ENCODE results near the gene TRAF4. TPM values are rescaled to one million over a fixed set of nuclear protein-coding genes. Genes with fewer than 3 reads are reported as not detected.
"Not testable (repeated sequence)": the region's sequence is repeated elsewhere in the genome, so short reads cannot be mapped to it uniquely, and the experiment has no call there.

TRAF4 gene
- total RNA-seq, 4 donors from 2014 or later, result 18.4 to 42.8 (median 30.0) TPM

- Histone ChIP-seq H3K4me1 (peaks cover 0 to 74% (median 44%) of the 10 kb centered on the region in 4 donors), H3K36me3 (peaks cover 11 to 51% (median 11%) of the 10 kb centered on the region in 3 donors), H3K27ac (peak overlapping the region; percentile 83 to 99 (median 96)), H3K9me3 (no peaks in the 10 kb centered on the region), H3K27me3 (no peaks in the 10 kb centered on the region), H3K4me3 (peak overlapping the region; percentile 58 to 88 (median 72))
- DNase-seq (ENCODE audit: low spot score in 2 of 2), result no peak
- 24 to 32% methylated on average over 18 of the region's 18 CpGs for WGBS, 2 donors
- no peak for TF ChIP-seq EP300 (IDR thresholded peaks at IDR 0.05)
- no peak for TF ChIP-seq POLR2A (IDR thresholded peaks at IDR 0.05)
- TF ChIP-seq CTCF (IDR thresholded peaks at IDR 0.05), result no peak
Observed at GRCh38 chr17:28718333-28719020, 25.3 kb upstream of the TRAF4 start.

GRCh38 chr17:28719021-28719433 lies 24.8 kb upstream of the TRAF4 start:
- 29 to 33% methylated on average over 18 of the region's 18 CpGs for WGBS, 2 donors
- Histone ChIP-seq H3K27ac (peak overlapping the region; percentile 83 to 99 (median 96)), H3K9me3 (no peaks in the 10 kb centered on the region), H3K36me3 (peaks cover 11 to 51% (median 17%) of the 10 kb centered on the region in 3 donors), H3K27me3 (no peaks in the 10 kb centered on the region), H3K4me1 (peaks cover 0 to 75% (median 44%) of the 10 kb centered on the region in 4 donors), H3K4me3 (peak overlapping the region; percentile 76 to 87 (median 82))
- TF ChIP-seq EP300 (IDR thresholded peaks at IDR 0.05) (no peak), POLR2A (IDR thresholded peaks at IDR 0.05) (peak in 1 of 2 donors; percentile 7), CTCF (IDR thresholded peaks at IDR 0.05) (peak in 1 of 5 experiments; percentile 4)
- peak in 1 of 2 donors; percentile 21 for DNase-seq (ENCODE audit: low spot score in 2 of 2)

- peak overlapping the region; percentile 83 to 99 (median 96) for H3K27ac ChIP-seq
- TF ChIP-seq EP300 (IDR thresholded peaks at IDR 0.05) (no peak), POLR2A (IDR thresholded peaks at IDR 0.05) (no peak), CTCF (IDR thresholded peaks at IDR 0.05) (no peak)
- DNase-seq (ENCODE audit: low spot score in 2 of 2), result no peak
- H3K9me3 ChIP-seq, result no peaks in the 10 kb centered on the region
- WGBS, 2 donors, result 2 to 5% methylated on average over 30 of the region's 30 CpGs
- H3K4me3 ChIP-seq, result peak overlapping the region; percentile 76 to 87 (median 82)
- H3K36me3 ChIP-seq, result peaks cover 6 to 46% (median 19%) of the 10 kb centered on the region in 3 donors
- H3K4me1 ChIP-seq, result peaks cover 0 to 83% (median 49%) of the 10 kb centered on the region in 4 donors
- H3K27me3 ChIP-seq, result no peaks in the 10 kb centered on the region
Observed at GRCh38 chr17:28720247-28720996, 23.4 kb upstream of the TRAF4 start.

GRCh38 chr17:28720997-28721329 lies 22.8 kb upstream of the TRAF4 start:
- DNase-seq (ENCODE audit: low spot score in 2 of 2); H3K9me3 ChIP-seq; H3K27me3 ChIP-seq: not testable (repeated sequence)
- peaks cover 6 to 41% (median 19%) of the 10 kb centered on the region in 3 donors for H3K36me3 ChIP-seq
- peak overlapping the region in 3 of 4 donors; percentile 92 to 99 (median 99) for H3K27ac ChIP-seq
- 30 to 32% methylated on average over 19 of the region's 19 CpGs for WGBS, 2 donors
- H3K4me3 ChIP-seq, result peak overlapping the region; percentile 76 to 87 (median 82)
- peaks cover 0 to 85% (median 53%) of the 10 kb centered on the region in 4 donors for H3K4me1 ChIP-seq

GRCh38 chr17:28722417-28723158 lies 21.2 kb upstream of the TRAF4 start:
- Histone ChIP-seq H3K4me3 (no peak overlapping the region), H3K4me1 (peaks cover 0 to 75% (median 50%) of the 10 kb centered on the region in 4 donors), H3K27ac (peak overlapping the region in 1 of 4 donors; percentile 13), H3K9me3 (no peaks in the 10 kb centered on the region), H3K36me3 (peaks cover 6 to 41% (median 19%) of the 10 kb centered on the region in 3 donors), H3K27me3 (no peaks in the 10 kb centered on the region)
- TF ChIP-seq POLR2A (IDR thresholded peaks at IDR 0.05) (no peak), EP300 (IDR thresholded peaks at IDR 0.05) (no peak), CTCF (IDR thresholded peaks at IDR 0.05) (no peak)
- WGBS, 2 donors, result 66 to 73% methylated on average over 7 of the region's 7 CpGs
- no peak for DNase-seq (ENCODE audit: low spot score in 2 of 2)
